GM12878 (cell line): ENCODE measurements around the gene PTPRF.

Source experiments
- NR2C2 ChIP-seq: IDR thresholded peaks from 2 replicates; pipeline ENCODE4 v1.6.1; 2011; ENCODE audit warnings: borderline replicate concordance, low read depth; ENCODE audit not compliant: control insufficient read depth, insufficient read length
- TAF1 ChIP-seq: IDR thresholded peaks from 2 replicates; pipeline ENCODE4 v1.6.1; 2011; ENCODE audit warnings: mild to moderate bottlenecking, low read depth, low read length, borderline replicate concordance

DNA sequence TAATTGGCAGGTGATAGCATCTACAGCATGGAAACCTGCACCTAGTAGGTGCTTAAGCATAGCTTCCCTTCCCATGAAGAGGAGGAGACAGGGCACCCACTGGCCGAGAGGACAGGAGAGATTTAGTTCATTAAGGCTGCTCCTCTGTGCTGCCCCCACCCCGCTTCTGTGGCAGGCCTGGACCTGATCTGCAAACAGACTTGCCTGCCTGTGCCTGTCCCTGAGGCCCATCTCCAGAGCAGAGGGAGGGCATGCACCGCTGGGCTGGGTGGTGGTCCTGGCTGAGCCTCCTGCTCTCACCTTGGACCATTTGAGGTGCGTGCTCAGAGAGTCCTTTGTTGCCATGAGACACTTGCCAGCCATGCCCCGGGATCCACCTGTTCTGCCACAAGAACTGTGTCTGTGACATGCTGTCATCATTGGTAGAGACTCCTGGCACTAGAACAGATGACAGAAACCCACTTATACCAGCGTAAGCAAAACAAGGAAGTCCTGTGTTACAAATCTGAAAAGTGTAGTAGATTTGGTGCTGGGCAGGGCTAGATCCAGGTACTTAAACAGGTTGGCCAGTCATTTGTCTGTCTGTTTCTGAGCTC lies 55.6 kb downstream of the PTPRF start:
- TF ChIP-seq TAF1 (no peak), NR2C2 (no peak)
